SK-N-MC (cell line): Measurements from ENCODE around the gene CTSD.

Source experiments
- EZH2 ChIP-seq: fragments of 200-600 bp; sonication (generic); IDR thresholded peaks from one replicate; pipeline ENCODE4 v1.6.1; 2017; ENCODE audit warnings: antibody characterized with exemption
- POLR2AphosphoS5 ChIP-seq: IDR thresholded peaks from 2 replicates; pipeline ENCODE4 v1.6.1; 2012; ENCODE audit warnings: mild to moderate bottlenecking, low read depth, low read length, borderline replicate concordance

- TF ChIP-seq EZH2 (no peak), POLR2AphosphoS5 (no peak)
These were observed 20.2 kb upstream of the CTSD start for GRCh38 chr11:1783725-1784529.
